GM06990 (cell line): ENCODE data around the gene CFAP157.

ENCODE experiments used
- DNase-seq: peaks from one replicate; pipeline ENCODE4 v3.0.0-alpha.2; 2011; ENCODE audit not compliant: insufficient read length; ENCODE audit errors: extremely low read depth
- H3K27me3 ChIP-seq: replicated peaks from 2 replicates; pipeline ENCODE4 v1.6.0; 2011; ENCODE audit warnings: low read length; ENCODE audit not compliant: control insufficient read depth, insufficient read depth
- H3K36me3 ChIP-seq: 2 replicates; pipeline ENCODE4 v1.5.1; 2011; ENCODE audit warnings: low read length; ENCODE audit not compliant: control insufficient read depth, insufficient read depth
- H3K4me3 ChIP-seq: replicated peaks from 2 replicates; pipeline ENCODE4 v1.5.1; 2011; ENCODE audit warnings: low read depth, mild to moderate bottlenecking, control low read depth, low read length
- TF ChIP-seq, protein P1 (sequence below): IDR thresholded peaks from 2 replicates; pipeline ENCODE4 v1.5.1; 2011; ENCODE audit warnings: low read length, control low read depth, mild to moderate bottlenecking, inconsistent platforms; ENCODE audit not compliant: insufficient read depth, poor library complexity, severe bottlenecking

Gene CFAP157

DNA sequence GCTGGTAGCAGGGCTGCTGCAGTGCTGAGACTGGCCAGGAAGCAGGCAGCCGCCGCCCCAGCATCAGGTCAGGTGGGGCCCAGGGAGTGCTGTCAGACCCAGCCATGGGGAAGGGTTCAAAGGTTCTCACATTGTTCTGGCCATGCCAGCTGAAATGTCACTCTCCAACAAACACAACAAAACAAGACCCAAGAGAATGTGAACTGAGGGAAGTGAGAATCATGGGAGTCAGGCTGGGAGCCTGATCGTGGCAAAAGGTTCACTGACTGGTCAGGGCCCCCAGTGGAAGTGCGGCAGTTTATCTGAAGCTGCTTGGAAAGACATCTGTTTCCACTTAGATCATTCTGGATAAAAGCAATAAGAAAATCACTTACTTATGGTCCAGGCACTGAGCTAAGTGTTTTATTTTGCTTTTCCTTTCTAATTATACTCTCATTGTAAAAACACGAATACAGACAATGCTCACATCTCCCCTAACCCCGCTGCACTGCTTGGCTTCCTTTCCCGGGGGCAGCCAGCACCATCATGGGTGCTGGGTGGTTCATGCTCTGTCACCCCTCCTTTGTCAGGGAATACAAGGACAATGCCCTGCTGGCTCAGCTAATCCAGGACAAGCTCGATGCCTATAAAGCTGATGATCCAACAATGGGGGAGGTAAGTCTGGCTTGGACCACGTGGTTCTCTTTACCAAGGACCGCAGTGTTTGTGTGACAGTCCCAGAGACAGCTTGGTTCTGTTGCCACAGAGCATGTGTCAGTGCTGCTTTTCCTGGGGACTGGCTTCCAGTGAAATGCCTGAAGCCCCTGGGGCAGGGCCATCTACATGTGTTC lies 41.9 kb upstream of the CFAP157 start:
- H3K36me3 ChIP-seq = no peaks in the 10 kb centered on the region
- DNase-seq = no peak
- H3K4me3 ChIP-seq = no peak overlapping the region
- TF ChIP-seq, protein P1, sequence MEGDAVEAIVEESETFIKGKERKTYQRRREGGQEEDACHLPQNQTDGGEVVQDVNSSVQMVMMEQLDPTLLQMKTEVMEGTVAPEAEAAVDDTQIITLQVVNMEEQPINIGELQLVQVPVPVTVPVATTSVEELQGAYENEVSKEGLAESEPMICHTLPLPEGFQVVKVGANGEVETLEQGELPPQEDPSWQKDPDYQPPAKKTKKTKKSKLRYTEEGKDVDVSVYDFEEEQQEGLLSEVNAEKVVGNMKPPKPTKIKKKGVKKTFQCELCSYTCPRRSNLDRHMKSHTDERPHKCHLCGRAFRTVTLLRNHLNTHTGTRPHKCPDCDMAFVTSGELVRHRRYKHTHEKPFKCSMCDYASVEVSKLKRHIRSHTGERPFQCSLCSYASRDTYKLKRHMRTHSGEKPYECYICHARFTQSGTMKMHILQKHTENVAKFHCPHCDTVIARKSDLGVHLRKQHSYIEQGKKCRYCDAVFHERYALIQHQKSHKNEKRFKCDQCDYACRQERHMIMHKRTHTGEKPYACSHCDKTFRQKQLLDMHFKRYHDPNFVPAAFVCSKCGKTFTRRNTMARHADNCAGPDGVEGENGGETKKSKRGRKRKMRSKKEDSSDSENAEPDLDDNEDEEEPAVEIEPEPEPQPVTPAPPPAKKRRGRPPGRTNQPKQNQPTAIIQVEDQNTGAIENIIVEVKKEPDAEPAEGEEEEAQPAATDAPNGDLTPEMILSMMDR = no peak
- H3K27me3 ChIP-seq = no peaks in the 10 kb centered on the region; the same call in 1 of the 2 replicates

DNA sequence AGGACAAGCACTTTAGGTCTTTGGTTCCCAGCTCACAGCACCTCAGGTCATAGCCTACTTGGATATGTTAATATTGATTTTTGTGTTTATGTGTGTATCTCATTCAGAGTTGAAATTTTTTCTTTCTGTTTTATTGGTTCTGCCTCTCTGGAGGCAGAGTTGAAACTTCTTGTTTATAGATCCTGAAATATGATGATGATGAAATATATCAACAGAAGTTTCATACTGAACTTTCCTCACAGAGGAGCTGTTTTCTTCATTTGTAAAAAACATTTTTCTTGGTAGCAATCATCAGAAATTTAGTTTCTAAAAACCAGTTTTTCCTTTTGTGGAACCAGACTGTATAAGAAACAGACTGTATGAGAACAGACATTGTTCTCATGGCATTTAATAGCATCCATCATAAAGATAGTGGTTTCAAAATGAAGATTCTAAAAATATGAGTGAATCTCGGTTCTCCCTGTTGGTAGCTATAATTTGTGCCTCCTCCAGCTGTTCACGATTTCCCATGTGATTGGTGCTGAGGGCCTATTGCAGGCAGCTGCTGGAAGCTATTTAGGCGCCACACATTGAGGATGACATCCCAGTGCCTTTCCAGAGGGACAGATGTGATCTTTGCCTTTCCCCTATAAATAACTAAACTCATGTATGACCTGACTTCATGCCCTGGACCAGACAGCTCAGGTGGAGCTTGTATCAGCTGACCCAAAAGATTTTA lies 39.5 kb upstream of the CFAP157 start:
- H3K27me3 ChIP-seq = no peaks in the 10 kb centered on the region; the same call in 1 of the 2 replicates
- no peak for DNase-seq
- H3K4me3 ChIP-seq = no peak overlapping the region
- TF ChIP-seq, protein P1 = no peak
- H3K36me3 ChIP-seq = no peaks in the 10 kb centered on the region

DNA sequence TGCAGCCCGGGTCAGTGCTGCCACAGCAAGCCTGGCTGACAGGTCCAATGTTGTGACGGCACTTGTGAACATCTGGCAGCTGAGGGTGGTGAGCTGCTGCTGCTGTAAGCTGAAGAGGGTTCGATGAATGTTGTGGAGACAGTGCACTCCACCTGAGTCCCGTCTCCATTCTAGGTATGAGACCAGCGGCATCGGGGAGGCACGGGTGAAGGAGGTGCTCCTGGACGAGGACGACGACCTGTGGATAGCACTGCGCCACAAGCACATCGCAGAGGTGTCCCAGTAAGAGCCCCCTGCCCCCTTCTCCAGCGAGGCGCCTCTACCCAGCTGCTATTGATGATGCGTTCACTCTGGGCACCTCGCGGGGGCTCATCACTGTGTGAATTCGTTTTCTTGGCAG lies 38.9 kb upstream of the CFAP157 start:
- H3K27me3 ChIP-seq = no peaks in the 10 kb centered on the region; the same call in 1 of the 2 replicates
- TF ChIP-seq, protein P1 = no peak
- DNase-seq = no peak
- H3K4me3 ChIP-seq = no peak overlapping the region
- no peaks in the 10 kb centered on the region for H3K36me3 ChIP-seq

DNA sequence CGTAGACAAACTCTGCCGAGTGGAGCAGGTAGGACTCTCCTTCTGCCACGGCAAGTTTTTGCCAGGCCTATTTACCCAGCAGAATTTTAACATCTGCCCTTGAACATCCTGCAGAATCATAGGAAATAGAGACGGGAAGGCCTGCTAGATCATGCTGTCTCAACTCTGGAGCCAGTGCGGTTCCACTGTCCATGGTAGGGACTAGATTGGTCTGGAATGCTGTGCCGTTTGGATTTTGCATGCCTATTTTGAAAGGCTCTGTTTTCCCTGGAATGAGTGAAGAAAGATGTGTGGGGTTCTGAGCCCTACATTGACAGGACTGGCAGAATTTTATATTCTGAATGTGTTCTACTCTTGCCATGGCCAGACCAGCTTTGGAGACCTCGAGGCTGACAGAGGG lies 33.6 kb upstream of the CFAP157 start:
- no peaks in the 10 kb centered on the region for H3K27me3 ChIP-seq
- TF ChIP-seq, protein P1 = no peak
- H3K4me3 ChIP-seq = no peak overlapping the region
- no peaks in the 10 kb centered on the region for H3K36me3 ChIP-seq
- no peak for DNase-seq

DNA sequence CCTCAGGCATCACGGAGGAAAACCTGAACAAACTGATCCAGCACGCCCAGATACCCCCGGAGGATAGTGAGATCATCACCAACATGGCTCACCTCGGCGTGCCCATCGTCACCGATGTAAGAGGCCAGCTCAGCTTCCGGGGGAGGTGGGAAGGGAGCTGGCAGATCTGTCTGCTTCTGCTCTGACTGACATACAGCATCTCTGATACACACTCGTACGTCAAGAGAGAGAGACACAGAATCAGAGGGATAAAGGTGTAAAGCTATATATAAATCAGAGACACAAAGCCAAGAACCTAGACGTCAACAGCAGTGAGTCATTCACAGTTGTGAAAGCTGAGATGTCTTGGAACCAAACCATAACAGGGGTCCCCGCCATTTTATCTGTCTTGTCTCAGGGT lies 30.1 kb upstream of the CFAP157 start:
- no peaks in the 10 kb centered on the region for H3K27me3 ChIP-seq
- TF ChIP-seq, protein P1 = no peak
- no peak for DNase-seq
- H3K4me3 ChIP-seq = no peak overlapping the region
- H3K36me3 ChIP-seq = no peaks in the 10 kb centered on the region
